Uterus (tissue), 4 donors: ENCODE results near the gene NCS1. TPM values are rescaled to one million over a fixed set of nuclear protein-coding genes. Genes with fewer than 3 reads are reported as not detected.

ENCODE experiments used
- DNase-seq, 2 donors: peaks; one replicate each; pipeline ENCODE4 v3.0.0-alpha.2; 2019 to 2020
- H3K27ac ChIP-seq, 2 donors: fragments of 200-600 bp; sonication (generic); 1 replicate in 1 of 2; 2 replicates in 1 of 2; pipeline ENCODE4 v1.5.1; 2016 to 2018
- H3K27me3 ChIP-seq, 2 donors: fragments of 200-600 bp; sonication (generic); one replicate each; pipeline ENCODE4 v1.5.1; 2018 to 2019; ENCODE audit warnings: control low read depth in 1 of 2
- H3K36me3 ChIP-seq, 2 donors: fragments of 200-600 bp; sonication (generic); one replicate each; pipeline ENCODE4 v1.5.1; 2019; ENCODE audit warnings: control low read depth in 1 of 2
- H3K4me1 ChIP-seq, 2 donors: fragments of 200-600 bp; sonication (generic); one replicate each; pipeline ENCODE4 v1.5.1; 2018 to 2019; ENCODE audit warnings: control low read depth in 1 of 2
- H3K4me3 ChIP-seq, 2 donors: fragments of 200-600 bp; sonication (generic); 1 replicate in 1 of 2; 2 replicates in 1 of 2; pipeline ENCODE4 v1.5.1; 2018 to 2019; ENCODE audit warnings: mild to moderate bottlenecking in 1 of 2
- H3K9me3 ChIP-seq, 2 donors: fragments of 200-600 bp; sonication (generic); one replicate each; pipeline ENCODE4 v1.5.1; 2019; ENCODE audit warnings: control low read depth in 1 of 2
- POLR2A ChIP-seq, 2 donors: fragments of 450-650 bp; IDR thresholded peaks; one replicate each; pipeline ENCODE4 v1.6.1; 2016; ENCODE audit warnings: antibody characterized with exemption in 2 of 2, mild to moderate bottlenecking in 1 of 2, moderate library complexity in 1 of 2
- intact Hi-C: fragments of 100-400 bp; cut with DNase I; formaldehyde crosslinking; loops from one replicate; pipeline ENCODE4 v1.15.1; 2023; ENCODE audit warnings: low total_unique reads
- total RNA-seq, 4 donors: library from RNA; depleted of rRNA in 3 of 4; stranded (reverse); fragments of >200 nt in 3 of 4; gene quantifications; one replicate each; pipeline versions ENCODE4 v1.1.0 to v1.2.4, GENCODE V29; 2014 to 2023
- TF ChIP-seq, protein P1 (sequence below), 4 experiments: fragments of 200-600 bp in 2 of 4; fragments of 450-650 bp in 2 of 4; sonication (generic) in 2 of 4; IDR thresholded peaks; one replicate each; pipeline ENCODE4 v1.5.1; 2016 to 2019; ENCODE audit warnings: antibody characterized with exemption in 4 of 4, mild to moderate bottlenecking in 2 of 4, moderate library complexity in 1 of 4
- donor health status: DM: yes; HTN: yes; CAD: no.

NCS1 gene
- total RNA-seq, 4 donors from 2014 or later, result 4.1 to 99.3 (median 39.0) TPM

DNA sequence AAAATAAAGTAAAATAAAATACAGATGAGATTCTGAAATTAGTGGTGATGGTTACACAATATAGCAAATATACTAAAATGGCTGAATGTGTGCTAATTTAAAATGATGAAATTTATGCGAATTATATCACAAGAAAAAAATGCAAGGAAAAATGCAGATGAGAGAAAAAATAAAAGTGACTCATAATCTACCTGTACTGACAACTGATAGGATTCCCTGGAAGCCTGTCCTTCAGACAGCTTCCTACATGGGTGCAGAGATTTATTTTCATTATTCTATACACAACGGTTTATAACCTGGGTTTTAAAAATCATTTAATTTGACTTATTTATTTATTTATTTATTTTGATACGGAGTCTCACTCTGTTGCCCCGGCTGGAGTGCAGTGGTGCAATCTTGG, 5.8 kb upstream of the NCS1 start:
- TF ChIP-seq, protein P1, sequence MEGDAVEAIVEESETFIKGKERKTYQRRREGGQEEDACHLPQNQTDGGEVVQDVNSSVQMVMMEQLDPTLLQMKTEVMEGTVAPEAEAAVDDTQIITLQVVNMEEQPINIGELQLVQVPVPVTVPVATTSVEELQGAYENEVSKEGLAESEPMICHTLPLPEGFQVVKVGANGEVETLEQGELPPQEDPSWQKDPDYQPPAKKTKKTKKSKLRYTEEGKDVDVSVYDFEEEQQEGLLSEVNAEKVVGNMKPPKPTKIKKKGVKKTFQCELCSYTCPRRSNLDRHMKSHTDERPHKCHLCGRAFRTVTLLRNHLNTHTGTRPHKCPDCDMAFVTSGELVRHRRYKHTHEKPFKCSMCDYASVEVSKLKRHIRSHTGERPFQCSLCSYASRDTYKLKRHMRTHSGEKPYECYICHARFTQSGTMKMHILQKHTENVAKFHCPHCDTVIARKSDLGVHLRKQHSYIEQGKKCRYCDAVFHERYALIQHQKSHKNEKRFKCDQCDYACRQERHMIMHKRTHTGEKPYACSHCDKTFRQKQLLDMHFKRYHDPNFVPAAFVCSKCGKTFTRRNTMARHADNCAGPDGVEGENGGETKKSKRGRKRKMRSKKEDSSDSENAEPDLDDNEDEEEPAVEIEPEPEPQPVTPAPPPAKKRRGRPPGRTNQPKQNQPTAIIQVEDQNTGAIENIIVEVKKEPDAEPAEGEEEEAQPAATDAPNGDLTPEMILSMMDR (IDR thresholded peaks at IDR 0.05), result no peak
- no peak for TF ChIP-seq POLR2A (IDR thresholded peaks at IDR 0.05)
- Histone ChIP-seq H3K9me3 (no peaks in the 10 kb centered on the region), H3K4me3 (no peak overlapping the region), H3K27ac (no peak overlapping the region), H3K27me3 (no peaks in the 10 kb centered on the region), H3K36me3 (no peaks in the 10 kb centered on the region), H3K4me1 (no peaks in the 10 kb centered on the region)
- no peak for DNase-seq
- intact Hi-C loops, result no loop called here

DNA sequence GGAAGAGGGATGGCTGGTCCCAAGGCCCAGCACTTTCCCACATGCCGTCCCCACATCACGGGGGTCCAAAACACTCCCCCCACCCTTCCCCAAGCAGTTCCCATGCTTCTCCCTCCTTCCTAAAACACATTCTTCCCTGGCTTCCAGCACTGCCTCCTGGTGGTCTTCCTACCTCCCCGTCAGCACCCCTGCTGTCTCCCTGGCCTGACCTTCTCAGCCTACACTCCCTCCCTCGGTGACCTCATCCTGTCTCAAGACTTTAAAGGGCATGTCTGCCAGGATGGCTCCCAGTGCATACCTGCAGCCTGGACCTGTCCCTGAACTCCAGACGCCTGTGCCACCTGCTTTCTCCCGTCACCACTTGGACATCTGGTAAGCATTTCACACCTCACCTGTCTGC, 4.3 kb upstream of the NCS1 start:
- no peaks in the 10 kb centered on the region for H3K27me3 ChIP-seq
- intact Hi-C loops, result no loop called here
- TF ChIP-seq, protein P1 (IDR thresholded peaks at IDR 0.05), result no peak
- no peak for TF ChIP-seq POLR2A (IDR thresholded peaks at IDR 0.05)
- DNase-seq, result no peak
- no peaks in the 10 kb centered on the region for H3K9me3 ChIP-seq
- H3K36me3 ChIP-seq, result no peaks in the 10 kb centered on the region
- no peaks in the 10 kb centered on the region for H3K4me1 ChIP-seq
- no peak overlapping the region for H3K27ac ChIP-seq
- H3K4me3 ChIP-seq, result no peak overlapping the region

DNA sequence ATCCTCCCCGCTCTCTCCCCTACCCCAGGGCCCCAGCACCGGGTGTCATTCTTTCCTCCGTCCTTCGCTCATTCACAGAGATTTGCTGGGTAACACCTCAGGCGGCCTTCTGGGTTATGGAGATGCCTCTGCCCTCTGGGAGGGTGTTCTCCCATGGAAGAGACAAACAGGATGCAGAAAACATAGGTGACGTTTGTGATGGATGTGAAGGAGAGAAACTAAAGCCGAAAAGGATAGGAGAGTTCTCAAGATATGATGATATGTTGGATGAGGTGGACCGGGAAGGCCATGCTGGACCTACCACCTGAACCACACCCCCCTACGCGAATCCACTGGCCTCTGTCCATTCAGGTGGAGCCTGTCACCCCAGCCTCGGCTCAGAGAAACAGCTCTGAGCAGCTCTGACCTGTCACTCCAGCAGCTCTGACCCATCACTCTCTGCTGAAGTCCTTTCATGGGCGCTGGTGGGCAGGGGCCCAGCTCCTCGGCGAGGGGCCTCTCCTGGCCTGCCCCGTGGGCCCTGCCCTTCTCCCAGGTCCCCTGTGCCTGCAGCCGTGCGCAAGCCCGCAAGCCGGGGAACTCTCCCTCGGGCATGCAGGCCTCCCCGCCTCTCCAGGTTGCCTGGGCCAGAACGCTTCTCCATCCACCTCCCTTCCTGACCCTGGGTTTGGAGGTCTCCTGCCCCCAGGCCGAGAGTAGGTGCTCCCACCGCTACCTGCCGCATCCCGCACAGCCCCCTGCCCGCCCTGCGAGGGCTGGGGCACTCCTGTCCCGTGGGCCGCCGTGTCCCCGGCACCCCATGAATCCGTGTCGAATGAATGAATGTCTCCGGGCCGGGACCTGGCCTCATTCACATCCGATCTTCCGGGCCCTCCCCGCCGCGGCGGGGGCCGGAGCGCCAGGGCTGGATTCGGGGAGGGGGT, 717 bp upstream of the NCS1 start:
- Histone ChIP-seq H3K36me3 (no peaks in the 10 kb centered on the region), H3K27me3 (no peaks in the 10 kb centered on the region), H3K4me1 (no peaks in the 10 kb centered on the region), H3K9me3 (no peaks in the 10 kb centered on the region), H3K4me3 (peak overlapping the region; percentile 19 to 45), H3K27ac (peak overlapping the region; percentile 49 to 66)
- intact Hi-C loops, result no loop called here
- TF ChIP-seq, protein P1 (IDR thresholded peaks at IDR 0.05), result no peak
- no peak for TF ChIP-seq POLR2A (IDR thresholded peaks at IDR 0.05)
- no peak for DNase-seq

DNA sequence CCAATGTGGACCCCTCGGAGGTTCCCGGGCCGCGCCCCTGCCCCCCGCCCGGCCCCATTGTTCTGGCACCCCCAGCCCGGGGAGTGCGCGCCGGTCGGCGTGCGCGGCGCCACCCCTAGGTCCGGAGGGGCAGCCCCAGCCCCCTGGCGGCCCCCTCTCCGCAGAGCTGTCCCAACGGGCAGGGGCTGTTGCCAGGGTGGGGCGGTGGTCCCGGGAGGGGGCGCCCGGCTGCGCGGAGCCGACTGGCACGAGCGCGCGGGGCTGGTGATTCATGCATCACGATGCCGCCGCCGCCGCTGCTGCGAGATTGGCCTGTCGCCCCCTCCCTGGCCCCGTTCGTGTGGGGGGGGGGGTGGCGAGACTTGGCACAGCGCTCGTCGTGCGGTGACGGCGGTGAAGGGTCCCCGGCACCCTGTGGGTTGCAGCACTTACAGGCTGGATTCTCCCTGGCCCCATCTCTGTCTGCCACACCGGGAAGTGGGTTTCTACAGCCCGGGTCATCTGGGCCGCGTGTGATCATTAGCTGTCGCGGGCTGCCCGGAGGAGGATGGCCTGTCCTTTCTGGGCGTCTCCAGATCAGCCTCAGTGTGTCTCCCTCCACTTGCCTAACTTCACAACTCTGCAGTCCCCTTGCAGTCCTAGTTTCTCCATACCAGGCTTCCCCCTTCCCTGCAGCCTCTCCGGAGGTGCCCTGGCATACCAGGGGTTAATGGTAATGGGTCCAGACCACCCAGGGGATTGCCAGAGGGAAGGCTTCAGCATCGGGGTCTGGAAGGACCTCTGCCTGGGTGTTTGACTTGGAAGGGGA, 858 bp downstream of the NCS1 start:
- Histone ChIP-seq H3K4me3 (peak overlapping the region; percentile 44 to 67), H3K9me3 (no peaks in the 10 kb centered on the region), H3K27me3 (no peaks in the 10 kb centered on the region), H3K27ac (peak overlapping the region; percentile 81 to 86), H3K4me1 (no peaks in the 10 kb centered on the region), H3K36me3 (no peaks in the 10 kb centered on the region)
- no peak for TF ChIP-seq POLR2A (IDR thresholded peaks at IDR 0.05)
- TF ChIP-seq, protein P1 (IDR thresholded peaks at IDR 0.05), result no peak
- intact Hi-C loops, result no loop called here
- peak in 1 of 2 donors; percentile 53 for DNase-seq

DNA sequence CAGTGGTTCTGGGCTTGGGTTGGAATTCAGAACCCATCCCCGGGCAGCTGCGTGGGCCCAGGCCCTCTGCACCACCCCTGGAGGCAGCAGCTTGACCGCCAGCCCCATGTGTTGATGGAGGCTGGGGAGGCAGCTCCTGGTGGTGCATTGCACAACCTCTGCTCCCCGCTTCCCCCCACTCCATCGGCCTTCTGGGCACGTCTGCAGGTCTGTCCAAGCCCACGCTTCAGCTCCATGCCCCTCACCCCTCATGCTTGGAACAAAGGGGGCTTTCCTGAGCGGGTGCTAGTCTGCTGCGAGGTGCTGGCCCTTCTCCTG, 1.4 kb downstream of the NCS1 start:
- Histone ChIP-seq H3K4me3 (peak overlapping the region; percentile 44 to 67), H3K27me3 (no peaks in the 10 kb centered on the region), H3K9me3 (no peaks in the 10 kb centered on the region), H3K27ac (peak overlapping the region; percentile 81 to 86), H3K36me3 (no peaks in the 10 kb centered on the region), H3K4me1 (no peaks in the 10 kb centered on the region)
- intact Hi-C loops, result no loop called here
- TF ChIP-seq POLR2A (IDR thresholded peaks at IDR 0.05), result no peak
- TF ChIP-seq, protein P1 (IDR thresholded peaks at IDR 0.05), result no peak
- peak in 1 of 2 donors; percentile 46 for DNase-seq
